Measurements from ENCODE around the gene GRIK1.

Gene GRIK1

DNA sequence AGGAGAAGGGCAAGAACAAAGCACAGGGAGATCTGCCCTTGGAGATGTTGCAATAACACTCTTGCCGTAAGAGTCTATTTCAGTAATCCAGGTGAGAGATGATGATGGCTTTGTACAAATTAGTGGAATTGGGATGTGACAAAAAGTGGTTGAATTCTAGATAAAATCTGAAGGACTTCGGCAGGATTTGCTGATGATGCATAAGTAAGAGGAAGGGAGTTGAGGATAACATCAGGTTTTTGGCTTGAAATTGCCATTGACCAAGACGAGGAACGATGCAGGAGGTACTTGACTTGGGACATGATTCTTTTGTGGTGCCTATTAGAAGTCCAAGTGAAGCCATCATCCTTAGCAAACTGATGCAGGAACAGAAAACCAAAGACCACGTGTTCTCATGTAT is 238.1 kb downstream of the GRIK1 start:
- H3K4me1 ChIP-seq (ENCODE audit: insufficient read depth, low read length): no peaks in the 10 kb centered on the region
- H3K4me2 ChIP-seq (ENCODE audit: insufficient read depth, low read length): no peak overlapping the region
- H3K27me3 ChIP-seq (ENCODE audit: insufficient read depth, low read length, poor library complexity): no peaks in the 10 kb centered on the region
- H3K79me2 ChIP-seq (ENCODE audit: insufficient read depth, low read length): no peaks in the 10 kb centered on the region
- no peak overlapping the region for H3K27ac ChIP-seq (ENCODE audit: low read length)
- no peak for TF ChIP-seq EZH2 (IDR thresholded peaks at IDR 0.05; ENCODE audit: borderline replicate concordance, low read depth, low read length, severe bottlenecking)
- TF ChIP-seq, protein P1, sequence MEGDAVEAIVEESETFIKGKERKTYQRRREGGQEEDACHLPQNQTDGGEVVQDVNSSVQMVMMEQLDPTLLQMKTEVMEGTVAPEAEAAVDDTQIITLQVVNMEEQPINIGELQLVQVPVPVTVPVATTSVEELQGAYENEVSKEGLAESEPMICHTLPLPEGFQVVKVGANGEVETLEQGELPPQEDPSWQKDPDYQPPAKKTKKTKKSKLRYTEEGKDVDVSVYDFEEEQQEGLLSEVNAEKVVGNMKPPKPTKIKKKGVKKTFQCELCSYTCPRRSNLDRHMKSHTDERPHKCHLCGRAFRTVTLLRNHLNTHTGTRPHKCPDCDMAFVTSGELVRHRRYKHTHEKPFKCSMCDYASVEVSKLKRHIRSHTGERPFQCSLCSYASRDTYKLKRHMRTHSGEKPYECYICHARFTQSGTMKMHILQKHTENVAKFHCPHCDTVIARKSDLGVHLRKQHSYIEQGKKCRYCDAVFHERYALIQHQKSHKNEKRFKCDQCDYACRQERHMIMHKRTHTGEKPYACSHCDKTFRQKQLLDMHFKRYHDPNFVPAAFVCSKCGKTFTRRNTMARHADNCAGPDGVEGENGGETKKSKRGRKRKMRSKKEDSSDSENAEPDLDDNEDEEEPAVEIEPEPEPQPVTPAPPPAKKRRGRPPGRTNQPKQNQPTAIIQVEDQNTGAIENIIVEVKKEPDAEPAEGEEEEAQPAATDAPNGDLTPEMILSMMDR (IDR thresholded peaks at IDR 0.05; ENCODE audit: borderline replicate concordance, extremely low read depth, low read length, poor library complexity, severe bottlenecking): no peak
- H3K9ac ChIP-seq (ENCODE audit: low read depth, low read length): no peak overlapping the region
- H2AFZ ChIP-seq (ENCODE audit: low read depth, low read length): no peak overlapping the region
- DNase-seq (no peak), ATAC-seq (ENCODE audit: insufficient read depth, low read depth) (no peak)
- no peaks in the 10 kb centered on the region for H3K9me3 ChIP-seq (ENCODE audit: insufficient read depth, low read length, severe bottlenecking)
- H4K20me1 ChIP-seq (ENCODE audit: insufficient read depth, low read length): no peaks in the 10 kb centered on the region
- no peak overlapping the region for H3K4me3 ChIP-seq (ENCODE audit: low read depth in 1 of 2, low read length in 2 of 2)
- no peaks in the 10 kb centered on the region for H3K36me3 ChIP-seq (ENCODE audit: insufficient read depth, low read length)

DNA sequence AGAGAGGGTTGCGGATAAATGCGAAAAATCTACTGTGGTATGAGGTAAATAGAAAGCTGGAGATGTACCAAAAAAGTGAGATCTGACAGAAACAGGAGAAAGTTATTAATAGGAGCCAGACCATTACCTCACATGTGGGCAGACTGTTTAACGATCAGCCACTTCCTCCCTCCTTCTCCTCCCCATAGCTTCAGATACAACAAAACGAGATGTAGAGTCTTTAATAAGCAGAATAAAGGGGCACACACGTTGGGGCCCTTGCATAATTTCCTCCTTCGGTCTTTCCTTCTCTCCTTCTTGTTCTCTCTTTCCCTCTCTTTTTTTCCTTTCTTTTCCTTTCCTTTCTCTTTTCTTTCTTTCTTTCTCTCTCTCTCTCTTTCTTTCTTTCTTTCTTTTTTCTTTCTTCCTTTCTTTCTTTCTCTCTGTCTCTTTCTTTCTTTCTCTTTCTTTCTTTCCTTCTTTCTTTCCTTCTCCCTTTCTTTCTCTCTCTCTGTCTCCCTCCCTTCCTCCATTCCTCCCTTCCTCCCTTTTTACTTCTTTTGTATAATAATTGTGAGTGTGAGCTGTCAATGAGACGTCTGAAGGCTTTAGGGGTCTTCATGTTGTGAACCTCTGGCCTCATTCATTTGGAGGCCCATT is 242.1 kb downstream of the GRIK1 start:
- TF ChIP-seq, protein P1 (IDR thresholded peaks at IDR 0.05; ENCODE audit: borderline replicate concordance, extremely low read depth, low read length, poor library complexity, severe bottlenecking): no peak
- TF ChIP-seq EZH2 (IDR thresholded peaks at IDR 0.05; ENCODE audit: borderline replicate concordance, low read depth, low read length, severe bottlenecking): no peak
- H3K4me2 ChIP-seq (ENCODE audit: insufficient read depth, low read length): no peak overlapping the region
- DNase-seq (no peak), ATAC-seq (ENCODE audit: insufficient read depth, low read depth) (peak; percentile 55; the same call in 1 of the 3 replicates)
- no peaks in the 10 kb centered on the region for H3K27me3 ChIP-seq (ENCODE audit: insufficient read depth, low read length, poor library complexity)
- H2AFZ ChIP-seq (ENCODE audit: low read depth, low read length): no peak overlapping the region
- H3K36me3 ChIP-seq (ENCODE audit: insufficient read depth, low read length): no peaks in the 10 kb centered on the region
- H3K79me2 ChIP-seq (ENCODE audit: insufficient read depth, low read length): no peaks in the 10 kb centered on the region
- no peaks in the 10 kb centered on the region for H3K9me3 ChIP-seq (ENCODE audit: insufficient read depth, low read length, severe bottlenecking)
- H3K4me1 ChIP-seq (ENCODE audit: insufficient read depth, low read length): no peaks in the 10 kb centered on the region
- H3K4me3 ChIP-seq (ENCODE audit: low read depth in 1 of 2, low read length in 2 of 2): no peak overlapping the region
- H3K27ac ChIP-seq (ENCODE audit: low read length): no peak overlapping the region
- H3K9ac ChIP-seq (ENCODE audit: low read depth, low read length): no peak overlapping the region
- no peaks in the 10 kb centered on the region for H4K20me1 ChIP-seq (ENCODE audit: insufficient read depth, low read length)

DNA sequence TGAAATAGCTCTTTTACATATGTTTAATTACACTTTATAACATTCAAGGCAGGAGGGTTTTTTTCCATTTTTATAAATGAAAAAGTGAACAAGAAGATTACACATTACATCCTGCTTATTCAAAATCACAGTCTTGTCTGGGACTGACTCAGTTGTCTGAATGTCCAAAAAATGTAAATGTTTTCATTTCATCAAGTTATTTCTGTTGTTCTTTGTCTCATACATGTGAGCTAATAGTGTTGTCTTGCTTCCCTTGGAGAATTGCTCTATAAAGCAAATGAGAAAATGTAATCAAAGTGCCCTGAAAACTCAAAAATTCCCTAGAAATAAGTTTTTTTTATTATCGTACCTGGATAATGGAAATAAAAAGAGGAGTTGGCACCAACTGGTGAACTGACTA is 242.9 kb downstream of the GRIK1 start:
- no peak overlapping the region for H2AFZ ChIP-seq (ENCODE audit: low read depth, low read length)
- H3K9me3 ChIP-seq (ENCODE audit: insufficient read depth, low read length, severe bottlenecking): no peaks in the 10 kb centered on the region
- no peaks in the 10 kb centered on the region for H3K36me3 ChIP-seq (ENCODE audit: insufficient read depth, low read length)
- no peaks in the 10 kb centered on the region for H3K79me2 ChIP-seq (ENCODE audit: insufficient read depth, low read length)
- no peak overlapping the region for H3K4me3 ChIP-seq (ENCODE audit: low read depth in 1 of 2, low read length in 2 of 2)
- H4K20me1 ChIP-seq (ENCODE audit: insufficient read depth, low read length): no peaks in the 10 kb centered on the region
- DNase-seq: no peak
- no peak for ATAC-seq (ENCODE audit: insufficient read depth, low read depth)
- TF ChIP-seq, protein P1 (IDR thresholded peaks at IDR 0.05; ENCODE audit: borderline replicate concordance, extremely low read depth, low read length, poor library complexity, severe bottlenecking): no peak
- TF ChIP-seq EZH2 (IDR thresholded peaks at IDR 0.05; ENCODE audit: borderline replicate concordance, low read depth, low read length, severe bottlenecking): no peak
- H3K4me1 ChIP-seq (ENCODE audit: insufficient read depth, low read length): no peaks in the 10 kb centered on the region
- H3K27ac ChIP-seq (ENCODE audit: low read length): no peak overlapping the region
- no peak overlapping the region for H3K9ac ChIP-seq (ENCODE audit: low read depth, low read length)
- H3K27me3 ChIP-seq (ENCODE audit: insufficient read depth, low read length, poor library complexity): no peaks in the 10 kb centered on the region
- no peak overlapping the region for H3K4me2 ChIP-seq (ENCODE audit: insufficient read depth, low read length)
